ENCODE data around the gene GATAD2A. TPM values are rescaled to one million over a fixed set of nuclear protein-coding genes. Genes with fewer than 3 reads are reported as not detected.
"Not testable (repeated sequence)": the region's sequence is repeated elsewhere in the genome, so short reads cannot be mapped to it uniquely, and the experiment has no call there.

GATAD2A gene
- total RNA-seq, 1 donor from 2014 or later = 84.0 TPM

DNA sequence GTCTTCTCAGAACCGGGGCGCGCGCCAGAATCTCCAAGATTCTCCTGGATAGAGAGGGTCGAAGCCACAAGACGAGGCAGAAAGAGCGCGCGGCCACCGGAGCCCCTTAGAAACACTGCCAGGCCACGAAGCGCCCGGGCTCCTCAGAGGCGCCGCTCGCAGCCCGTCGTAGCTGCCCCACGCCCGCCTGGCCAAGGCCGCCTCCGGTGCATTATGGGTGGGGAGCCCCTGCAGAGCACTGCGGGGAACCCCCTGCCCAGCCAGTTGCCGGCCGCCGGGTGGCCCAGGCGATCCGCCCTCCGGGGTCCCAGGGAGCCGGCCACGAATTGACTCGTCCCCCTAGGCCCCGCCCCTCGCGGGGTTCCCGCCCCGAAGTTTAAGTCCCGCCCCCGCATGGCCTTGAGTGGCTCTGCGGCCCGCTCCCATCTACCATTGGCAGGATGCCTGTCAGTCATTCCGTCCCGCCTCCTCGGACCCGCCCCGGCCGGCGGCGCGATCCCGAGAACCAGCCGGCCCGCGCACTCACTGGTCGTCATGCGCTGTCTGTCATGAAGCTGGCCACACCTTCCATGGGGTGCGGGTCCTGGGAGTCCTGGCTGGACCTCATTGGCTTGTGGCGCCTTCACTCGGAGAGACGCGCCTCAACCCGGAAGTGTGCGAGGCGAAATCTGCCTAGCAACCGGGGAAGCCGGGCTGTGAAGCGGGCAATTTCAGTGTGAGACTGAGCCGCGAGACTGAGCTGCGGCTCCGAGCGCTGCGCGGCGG, 20.2 kb upstream of the GATAD2A start:
- intact Hi-C loops (cut with DNase I) = no loop called here
- H3K4me1 ChIP-seq = peaks cover 59% of the 10 kb centered on the region
- no peaks in the 10 kb centered on the region for H3K27me3 ChIP-seq (ENCODE audit: low read depth)
- H3K27ac ChIP-seq = peak overlapping the region; percentile 93
- no peaks in the 10 kb centered on the region for H3K36me3 ChIP-seq
- DNase-seq (peak; percentile 100), ATAC-seq (peak; percentile 98)
- peak overlapping the region; percentile 87 for H3K4me3 ChIP-seq
- no peaks in the 10 kb centered on the region for H3K9me3 ChIP-seq
- TF ChIP-seq, protein P1, sequence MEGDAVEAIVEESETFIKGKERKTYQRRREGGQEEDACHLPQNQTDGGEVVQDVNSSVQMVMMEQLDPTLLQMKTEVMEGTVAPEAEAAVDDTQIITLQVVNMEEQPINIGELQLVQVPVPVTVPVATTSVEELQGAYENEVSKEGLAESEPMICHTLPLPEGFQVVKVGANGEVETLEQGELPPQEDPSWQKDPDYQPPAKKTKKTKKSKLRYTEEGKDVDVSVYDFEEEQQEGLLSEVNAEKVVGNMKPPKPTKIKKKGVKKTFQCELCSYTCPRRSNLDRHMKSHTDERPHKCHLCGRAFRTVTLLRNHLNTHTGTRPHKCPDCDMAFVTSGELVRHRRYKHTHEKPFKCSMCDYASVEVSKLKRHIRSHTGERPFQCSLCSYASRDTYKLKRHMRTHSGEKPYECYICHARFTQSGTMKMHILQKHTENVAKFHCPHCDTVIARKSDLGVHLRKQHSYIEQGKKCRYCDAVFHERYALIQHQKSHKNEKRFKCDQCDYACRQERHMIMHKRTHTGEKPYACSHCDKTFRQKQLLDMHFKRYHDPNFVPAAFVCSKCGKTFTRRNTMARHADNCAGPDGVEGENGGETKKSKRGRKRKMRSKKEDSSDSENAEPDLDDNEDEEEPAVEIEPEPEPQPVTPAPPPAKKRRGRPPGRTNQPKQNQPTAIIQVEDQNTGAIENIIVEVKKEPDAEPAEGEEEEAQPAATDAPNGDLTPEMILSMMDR (IDR thresholded peaks at IDR 0.05) = peak; percentile 27

DNA sequence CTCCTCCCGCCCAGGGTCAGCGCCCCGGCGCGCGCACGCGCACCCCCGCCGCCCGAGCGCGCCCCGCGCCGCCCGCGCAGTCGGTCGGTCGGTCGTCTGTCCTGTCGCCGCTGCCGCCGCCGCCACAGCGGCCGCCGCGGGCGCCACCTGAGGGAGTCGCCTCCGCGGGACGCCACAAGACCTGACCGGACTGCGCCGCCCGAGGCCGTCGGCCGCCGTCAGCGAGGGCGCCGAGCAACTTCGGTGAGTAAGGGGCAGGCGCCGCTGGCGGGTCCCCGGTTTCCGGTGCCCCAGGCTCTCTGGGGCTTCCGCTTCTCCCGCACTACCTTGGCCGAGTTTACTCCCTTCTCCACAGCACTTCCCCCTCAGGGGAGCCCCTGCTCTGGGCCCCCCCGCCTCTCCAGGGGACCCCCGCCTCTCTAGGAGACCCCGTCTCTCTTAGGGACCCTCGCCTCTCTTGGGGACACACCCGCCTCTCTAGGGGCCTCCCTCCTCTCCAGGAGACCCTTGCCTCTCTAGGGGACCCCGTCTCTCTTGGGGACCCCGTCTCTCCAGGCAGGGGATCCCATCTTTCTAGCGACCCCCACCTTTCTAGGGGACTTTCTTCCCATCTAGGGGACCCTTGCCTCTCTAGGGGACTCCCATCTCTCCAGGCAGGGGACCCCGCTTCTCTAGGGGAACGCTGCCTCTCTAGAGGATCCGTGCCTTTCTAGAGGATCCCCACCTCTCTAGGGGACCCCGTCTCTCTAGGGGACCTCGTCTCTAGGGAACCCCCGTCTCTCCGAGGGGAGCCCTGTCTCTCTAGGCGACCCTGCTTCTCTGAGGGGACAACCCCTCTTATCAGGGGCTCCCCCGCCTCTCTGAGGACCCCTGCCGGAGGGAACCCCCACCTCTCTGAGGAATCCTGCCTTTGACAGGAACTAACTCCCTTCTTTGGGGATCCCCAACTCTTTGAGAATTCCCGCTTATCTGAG, 19.3 kb upstream of the GATAD2A start:
- Histone ChIP-seq H3K4me1 (peaks cover 60% of the 10 kb centered on the region), H3K9me3 (no peaks in the 10 kb centered on the region), H3K27me3 (ENCODE audit: low read depth) (no peaks in the 10 kb centered on the region), H3K4me3 (peak overlapping the region; percentile 87), H3K36me3 (no peaks in the 10 kb centered on the region), H3K27ac (peak overlapping the region; percentile 92)
- peak in 1 of 2 donors; percentile 0 for ATAC-seq
- intact Hi-C loops (cut with DNase I) = no loop called here
- TF ChIP-seq, protein P1 (IDR thresholded peaks at IDR 0.05) = no peak
- peak; percentile 76 for DNase-seq

DNA sequence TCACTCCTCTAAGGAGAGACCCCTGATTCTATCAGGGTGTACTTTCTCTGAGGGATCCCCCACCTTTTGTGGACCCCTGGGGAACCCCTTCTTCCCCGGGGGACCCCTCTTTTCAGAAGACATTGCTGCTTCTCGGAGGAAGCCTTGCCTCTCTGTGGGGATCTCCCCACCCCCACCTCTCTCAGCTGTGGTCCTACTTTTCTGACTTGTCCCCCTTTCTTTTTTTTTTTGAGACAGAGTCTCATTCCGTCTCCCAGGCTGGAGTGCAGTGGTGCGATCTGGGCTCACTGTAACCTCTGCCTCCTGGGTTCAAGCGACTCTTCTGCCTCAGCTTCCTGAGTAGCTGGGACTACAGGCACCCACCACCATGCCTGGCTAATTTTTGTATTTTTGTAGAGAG, 18.4 kb upstream of the GATAD2A start:
- peak overlapping the region; percentile 92 for H3K27ac ChIP-seq
- no peaks in the 10 kb centered on the region for H3K27me3 ChIP-seq (ENCODE audit: low read depth)
- peaks cover 65% of the 10 kb centered on the region for H3K4me1 ChIP-seq
- peak overlapping the region; percentile 87 for H3K4me3 ChIP-seq
- DNase-seq (no peak), ATAC-seq (no peak)
- TF ChIP-seq, protein P1 (IDR thresholded peaks at IDR 0.05) = no peak
- no peaks in the 10 kb centered on the region for H3K9me3 ChIP-seq
- H3K36me3 ChIP-seq = no peaks in the 10 kb centered on the region
- intact Hi-C loops (cut with DNase I) = no loop called here

DNA sequence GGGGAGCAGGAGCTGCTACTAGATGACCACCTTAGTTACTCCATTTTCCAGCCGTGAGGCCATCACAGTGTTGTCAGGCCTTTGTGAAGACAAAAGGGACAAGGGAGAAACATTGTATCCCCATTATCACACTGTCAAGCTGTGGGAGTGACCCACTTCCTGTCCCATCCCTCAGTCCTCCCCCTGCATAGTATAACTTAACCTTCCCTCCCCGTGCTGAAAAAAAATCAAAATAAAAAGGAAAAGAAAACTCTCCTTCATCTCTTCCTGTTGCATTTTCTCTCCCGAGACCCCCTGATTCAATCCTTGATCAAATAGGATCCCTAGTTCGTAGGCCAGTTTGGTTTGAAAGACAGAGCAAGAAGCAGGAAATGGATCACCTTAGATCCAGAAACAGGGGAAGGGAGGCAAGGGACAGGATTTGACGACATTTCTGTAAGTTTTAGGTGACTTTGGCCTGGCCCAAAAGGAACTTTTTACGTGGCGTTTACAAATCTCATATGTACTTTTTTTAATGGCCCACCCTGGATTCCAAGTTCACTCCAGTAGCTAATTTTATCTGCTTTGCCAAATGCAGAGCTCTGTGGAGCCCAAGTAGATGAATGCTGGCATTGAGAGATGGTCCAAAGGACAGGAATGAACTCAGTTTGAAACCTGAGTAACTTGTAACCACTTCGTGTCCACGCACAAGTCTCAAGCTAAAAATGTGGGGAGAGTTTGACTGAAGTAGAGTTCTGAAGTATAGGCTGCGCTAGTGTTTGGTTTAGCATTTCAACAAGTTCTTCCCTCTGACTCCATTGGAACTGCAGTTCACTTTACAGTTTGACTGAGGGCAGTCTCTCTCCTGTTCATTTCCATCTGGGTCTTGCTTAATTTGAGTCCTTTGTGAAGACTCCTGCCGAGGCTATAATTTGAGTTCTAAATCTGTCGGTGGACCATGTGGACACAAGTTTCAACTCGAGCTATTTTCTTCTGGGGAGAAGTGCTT, 16.6 kb upstream of the GATAD2A start:
- Histone ChIP-seq H3K9me3 (no peaks in the 10 kb centered on the region), H3K27ac (peak overlapping the region; percentile 57), H3K4me3 (no peak overlapping the region), H3K4me1 (peaks cover 83% of the 10 kb centered on the region), H3K27me3 (ENCODE audit: low read depth) (no peaks in the 10 kb centered on the region), H3K36me3 (no peaks in the 10 kb centered on the region)
- TF ChIP-seq, protein P1 (IDR thresholded peaks at IDR 0.05) = no peak
- intact Hi-C loops (cut with DNase I) = no loop called here
- ATAC-seq = no peak
- DNase-seq = no peak

DNA sequence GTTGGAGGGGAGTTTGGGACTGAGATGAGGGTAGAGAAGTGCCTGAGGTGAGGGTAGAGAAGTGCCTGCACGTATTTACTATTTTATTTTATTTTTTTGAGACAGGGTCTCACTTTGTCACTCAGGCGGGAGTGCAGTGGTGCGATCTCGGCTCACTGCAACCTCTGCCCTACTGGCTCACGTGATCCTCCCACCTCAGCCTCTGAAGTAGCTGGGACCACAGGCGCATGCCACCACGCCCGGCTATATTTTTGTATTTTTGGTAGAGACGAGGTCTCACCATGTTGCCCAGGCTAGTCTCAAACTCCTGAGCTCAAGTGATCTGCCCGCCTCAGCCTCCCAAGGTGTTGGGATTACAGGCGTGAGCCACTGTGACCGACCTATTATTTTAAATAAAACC, 15.8 kb upstream of the GATAD2A start:
- DNase-seq; intact Hi-C loops (cut with DNase I): not testable (repeated sequence)

DNA sequence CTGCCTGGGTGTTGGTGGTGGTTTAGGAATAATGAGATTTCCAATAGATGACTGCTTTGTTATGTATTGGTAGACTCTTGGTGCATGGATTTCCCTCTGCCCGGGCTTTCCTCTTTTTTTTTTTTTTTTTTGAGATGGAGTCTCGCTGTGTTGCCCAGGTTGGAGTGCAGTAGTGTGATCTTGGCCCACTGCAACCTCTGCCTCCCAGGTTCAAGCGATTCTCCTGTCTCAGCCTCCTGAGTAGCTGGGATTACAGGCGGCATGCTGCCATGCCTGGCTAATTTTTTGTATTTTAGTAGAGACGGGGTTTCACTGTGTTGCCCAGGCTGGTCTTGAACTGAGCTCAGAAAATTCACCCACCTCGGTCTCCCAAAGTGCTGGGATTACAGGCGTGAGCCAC, 11.1 kb upstream of the GATAD2A start:
- H3K36me3 ChIP-seq; H3K4me3 ChIP-seq; intact Hi-C loops (cut with DNase I); H3K27me3 ChIP-seq (ENCODE audit: low read depth); H3K27ac ChIP-seq; DNase-seq; H3K9me3 ChIP-seq; ATAC-seq: not testable (repeated sequence)
- peaks cover 63% of the 10 kb centered on the region for H3K4me1 ChIP-seq

More for the DNA sequence above, 15.8 kb upstream of the GATAD2A start:
- H3K27me3 ChIP-seq (ENCODE audit: low read depth); H3K4me3 ChIP-seq; H3K9me3 ChIP-seq; ATAC-seq; H3K36me3 ChIP-seq: not testable (repeated sequence)
- Histone ChIP-seq H3K27ac (peak overlapping the region; percentile 57), H3K4me1 (peaks cover 86% of the 10 kb centered on the region)
